Measurements from ENCODE around the gene NCOA7. TPM values are rescaled to one million over a fixed set of nuclear protein-coding genes. Genes with fewer than 3 reads are reported as not detected.

Gene NCOA7
- total RNA-seq, 6 experiments from 2014 or later, result 27.1 to 29.3 (median 28.6) TPM

GRCh38 chr6:125751334-125751916 lies 39.3 kb upstream of the NCOA7 start:
- Mint-ChIP-seq H3K9me3 (no peaks in the 10 kb centered on the region), H3K36me3 (ENCODE audit: low read depth) (no peaks in the 10 kb centered on the region), H3K27ac (no peak overlapping the region), H3K4me1 (ENCODE audit: low read depth) (peaks cover 29% of the 10 kb centered on the region), H3K4me3 (no peak overlapping the region), H3K27me3 (ENCODE audit: insufficient read depth) (peaks cover 33% of the 10 kb centered on the region)
- no peak for TF ChIP-seq CTCF (IDR thresholded peaks at IDR 0.05)
- no peak for DNase-seq

GRCh38 chr6:125752773-125753172 lies 38.0 kb upstream of the NCOA7 start:
- Mint-ChIP-seq H3K36me3 (ENCODE audit: low read depth) (no peaks in the 10 kb centered on the region), H3K4me3 (no peak overlapping the region), H3K4me1 (ENCODE audit: low read depth) (peaks cover 21% of the 10 kb centered on the region), H3K27ac (no peak overlapping the region), H3K9me3 (no peaks in the 10 kb centered on the region), H3K27me3 (ENCODE audit: insufficient read depth) (peaks cover 30% of the 10 kb centered on the region)
- no peak for TF ChIP-seq CTCF (IDR thresholded peaks at IDR 0.05)
- no peak for DNase-seq

DNA sequence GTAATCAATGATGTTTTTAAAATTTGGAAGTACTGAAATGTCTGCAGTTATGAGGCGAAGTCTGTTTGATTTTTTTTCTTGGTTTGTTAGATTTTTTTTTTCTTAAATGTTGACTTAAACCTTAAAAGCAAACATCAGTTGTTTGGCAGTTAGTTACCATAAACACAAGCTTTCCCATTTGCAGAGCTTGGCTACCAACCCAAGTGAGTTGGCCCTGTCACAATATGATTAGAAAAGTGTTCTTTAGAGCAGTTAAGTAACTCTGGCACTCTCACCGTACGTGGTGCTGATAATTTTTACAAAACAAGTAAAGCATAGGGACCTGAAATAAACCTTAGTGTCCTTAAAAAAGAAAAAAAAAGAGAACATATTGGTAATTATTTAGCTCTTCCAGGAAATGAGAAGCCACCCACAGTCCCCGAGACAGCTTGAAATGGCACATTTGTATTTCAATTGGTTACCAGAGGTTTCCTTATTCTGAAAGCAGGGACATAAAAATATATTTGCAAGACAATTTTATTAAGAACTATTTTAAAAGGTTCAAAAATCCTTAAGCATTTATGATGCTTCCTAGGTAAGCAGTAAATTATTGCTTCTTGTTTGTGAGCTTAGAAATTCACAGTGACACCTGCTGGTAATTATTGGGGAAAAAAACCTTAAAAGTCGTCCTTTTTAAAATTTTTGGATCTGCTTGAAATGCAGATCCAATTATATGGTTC lies 37.4 kb upstream of the NCOA7 start:
- no peaks in the 10 kb centered on the region for H3K36me3 Mint-ChIP-seq (ENCODE audit: low read depth)
- H3K27me3 Mint-ChIP-seq (ENCODE audit: insufficient read depth), result peaks cover 24% of the 10 kb centered on the region
- no peaks in the 10 kb centered on the region for H3K9me3 Mint-ChIP-seq
- peaks cover 18% of the 10 kb centered on the region for H3K4me1 Mint-ChIP-seq (ENCODE audit: low read depth)
- H3K27ac Mint-ChIP-seq, result no peak overlapping the region
- peak; percentile 34 for DNase-seq
- no peak overlapping the region for H3K4me3 Mint-ChIP-seq
- peak; percentile 75 for TF ChIP-seq CTCF (IDR thresholded peaks at IDR 0.05)

DNA sequence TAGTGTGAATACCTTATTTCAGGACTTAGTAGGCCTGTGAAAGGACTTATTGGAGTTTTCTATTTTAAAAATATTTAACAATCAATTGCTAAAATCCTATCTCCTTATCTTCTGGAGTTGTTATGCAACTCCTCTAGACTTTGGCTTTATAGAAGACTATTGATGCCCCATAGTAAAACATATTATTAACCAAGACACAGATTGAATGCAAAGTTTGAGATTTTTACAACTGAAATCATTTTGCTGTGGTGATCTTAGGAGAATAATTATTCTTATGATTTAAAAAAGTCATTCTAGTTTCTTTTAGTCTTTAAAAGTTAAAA lies 36.9 kb upstream of the NCOA7 start:
- Mint-ChIP-seq H3K4me3 (no peak overlapping the region), H3K27ac (no peak overlapping the region), H3K4me1 (ENCODE audit: low read depth) (peaks cover 13% of the 10 kb centered on the region), H3K36me3 (ENCODE audit: low read depth) (no peaks in the 10 kb centered on the region), H3K27me3 (ENCODE audit: insufficient read depth) (peaks cover 20% of the 10 kb centered on the region), H3K9me3 (no peaks in the 10 kb centered on the region)
- TF ChIP-seq CTCF (IDR thresholded peaks at IDR 0.05), result no peak; the same call in 1 of the 2 replicates
- DNase-seq, result no peak

GRCh38 chr6:125754566-125754965 lies 36.2 kb upstream of the NCOA7 start:
- H3K36me3 Mint-ChIP-seq (ENCODE audit: low read depth), result no peaks in the 10 kb centered on the region
- no peak overlapping the region for H3K4me3 Mint-ChIP-seq
- peaks cover 12% of the 10 kb centered on the region for H3K4me1 Mint-ChIP-seq (ENCODE audit: low read depth)
- peaks cover 24% of the 10 kb centered on the region for H3K27me3 Mint-ChIP-seq (ENCODE audit: insufficient read depth)
- DNase-seq, result no peak
- H3K9me3 Mint-ChIP-seq, result no peaks in the 10 kb centered on the region
- no peak for TF ChIP-seq CTCF (IDR thresholded peaks at IDR 0.05)
- H3K27ac Mint-ChIP-seq, result no peak overlapping the region

Measured in HFFc6 (cell line).